Measurements from ENCODE around the gene SKI.

SKI gene

GRCh38 chr1:2337501-2337900, 109.4 kb downstream of the SKI start:
- no peak for DNase-seq (ENCODE audit: low spot score)

GRCh38 chr1:2339206-2340085, 111.3 kb downstream of the SKI start:
- no peak for DNase-seq (ENCODE audit: low spot score)

GRCh38 chr1:2340086-2340917, 112.2 kb downstream of the SKI start:
- DNase-seq (ENCODE audit: low spot score) = no peak

GRCh38 chr1:2340918-2341254, 112.8 kb downstream of the SKI start:
- no peak for DNase-seq (ENCODE audit: low spot score)

- no peak for DNase-seq (ENCODE audit: low spot score)
These were observed 113.7 kb downstream of the SKI start for GRCh38 chr1:2341706-2342383.

GRCh38 chr1:2342384-2343022, 114.4 kb downstream of the SKI start:
- no peak for DNase-seq (ENCODE audit: low spot score)

- DNase-seq (ENCODE audit: low spot score) = no peak
These were observed 115.2 kb downstream of the SKI start for GRCh38 chr1:2343023-2343935.

- no peak for DNase-seq (ENCODE audit: low spot score)
These were observed 116.1 kb downstream of the SKI start for GRCh38 chr1:2344121-2344681.

- DNase-seq (ENCODE audit: low spot score) = no peak
These were observed 116.7 kb downstream of the SKI start for GRCh38 chr1:2344744-2345296.

- no peak for DNase-seq (ENCODE audit: low spot score)
These were observed 117.4 kb downstream of the SKI start for GRCh38 chr1:2345297-2346075.

- DNase-seq (ENCODE audit: low spot score) = no peak
These were observed 118.7 kb downstream of the SKI start for GRCh38 chr1:2346691-2347408.

GRCh38 chr1:2347409-2347785, 119.3 kb downstream of the SKI start:
- no peak for DNase-seq (ENCODE audit: low spot score)

- no peak for DNase-seq (ENCODE audit: low spot score)
These were observed 119.8 kb downstream of the SKI start for GRCh38 chr1:2347896-2348295.

- no peak for DNase-seq (ENCODE audit: low spot score)
These were observed 120.5 kb downstream of the SKI start for GRCh38 chr1:2348346-2349325.

GRCh38 chr1:2349806-2350205, 121.7 kb downstream of the SKI start:
- no peak for DNase-seq (ENCODE audit: low spot score)

- no peak for DNase-seq (ENCODE audit: low spot score)
These were observed 122.4 kb downstream of the SKI start for GRCh38 chr1:2350501-2350900.

- no peak for DNase-seq (ENCODE audit: low spot score)
These were observed 123.0 kb downstream of the SKI start for GRCh38 chr1:2350911-2351655.

Measured in SK-N-DZ (cell line).